Stimulated activated CD4-positive, alpha-beta T cell treated with anti-CD3 and anti-CD28 coated beads, Interleukin-12 subunit alpha, Interleukin-12 subunit beta, amount 100 ng/mL, for 4 hours (primary cell): ENCODE data around the gene CORIN.
"Not testable (repeated sequence)": the region's sequence is repeated elsewhere in the genome, so short reads cannot be mapped to it uniquely, and the experiment has no call there.

Experiments
- DNase-seq: peaks from one replicate; pipeline ENCODE4 v3.0.0-alpha.2; 2020

Gene CORIN

DNA sequence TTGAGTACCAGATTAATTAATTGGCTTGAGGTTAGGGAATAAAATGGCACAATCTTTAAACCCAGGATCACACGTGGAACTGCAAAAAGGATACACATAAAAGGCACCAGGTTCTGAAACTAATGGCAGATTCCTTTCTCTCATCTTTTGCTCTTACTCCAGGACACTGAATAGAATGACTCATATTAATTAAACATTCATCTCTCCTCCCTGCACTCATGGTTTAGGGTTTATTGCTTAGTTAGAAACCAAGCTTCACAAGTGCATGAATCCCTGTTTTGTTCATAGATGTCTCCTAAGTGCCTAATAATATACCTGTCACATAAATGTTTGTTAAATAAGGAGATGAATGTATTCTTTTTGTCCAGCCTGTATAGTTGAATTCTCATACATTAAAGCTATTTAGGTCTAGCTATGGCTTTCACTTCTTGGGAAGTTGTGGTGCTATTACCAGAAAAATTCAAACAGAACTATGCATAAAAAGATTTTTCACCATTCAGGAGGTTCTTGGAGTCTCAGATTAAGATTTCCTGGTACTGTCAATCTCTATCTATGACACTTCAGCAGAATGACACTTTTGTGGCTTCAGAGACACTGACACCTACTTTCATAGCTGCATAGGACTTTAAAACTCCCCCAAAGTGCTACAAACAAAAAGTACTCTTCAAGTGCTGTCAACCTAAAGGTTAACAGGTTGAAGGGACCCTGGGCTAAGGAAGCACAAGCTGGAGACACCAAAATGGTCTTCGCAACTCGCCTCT, 7.4 kb downstream of the CORIN start:
- DNase-seq, result no peak

DNA sequence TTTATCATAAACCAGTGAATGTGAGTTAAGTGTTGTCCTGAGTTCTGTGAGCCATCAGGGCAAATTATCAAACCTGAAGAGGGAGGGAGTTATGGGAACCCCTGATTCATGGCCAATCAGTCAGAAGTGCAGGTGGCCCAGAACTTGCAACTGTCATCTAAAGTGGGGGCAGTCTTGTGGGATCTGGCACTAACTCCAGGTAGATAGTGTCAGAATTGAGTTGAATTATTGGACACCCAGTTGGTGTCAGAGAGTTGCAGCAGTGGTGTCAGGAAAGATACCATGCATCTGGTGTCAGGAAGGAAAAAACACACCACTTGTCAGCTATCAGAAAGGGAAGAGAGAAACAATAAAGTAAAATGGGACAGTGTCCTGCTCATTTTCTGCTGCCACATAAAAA, 8.4 kb downstream of the CORIN start:
- DNase-seq, result no peak

DNA sequence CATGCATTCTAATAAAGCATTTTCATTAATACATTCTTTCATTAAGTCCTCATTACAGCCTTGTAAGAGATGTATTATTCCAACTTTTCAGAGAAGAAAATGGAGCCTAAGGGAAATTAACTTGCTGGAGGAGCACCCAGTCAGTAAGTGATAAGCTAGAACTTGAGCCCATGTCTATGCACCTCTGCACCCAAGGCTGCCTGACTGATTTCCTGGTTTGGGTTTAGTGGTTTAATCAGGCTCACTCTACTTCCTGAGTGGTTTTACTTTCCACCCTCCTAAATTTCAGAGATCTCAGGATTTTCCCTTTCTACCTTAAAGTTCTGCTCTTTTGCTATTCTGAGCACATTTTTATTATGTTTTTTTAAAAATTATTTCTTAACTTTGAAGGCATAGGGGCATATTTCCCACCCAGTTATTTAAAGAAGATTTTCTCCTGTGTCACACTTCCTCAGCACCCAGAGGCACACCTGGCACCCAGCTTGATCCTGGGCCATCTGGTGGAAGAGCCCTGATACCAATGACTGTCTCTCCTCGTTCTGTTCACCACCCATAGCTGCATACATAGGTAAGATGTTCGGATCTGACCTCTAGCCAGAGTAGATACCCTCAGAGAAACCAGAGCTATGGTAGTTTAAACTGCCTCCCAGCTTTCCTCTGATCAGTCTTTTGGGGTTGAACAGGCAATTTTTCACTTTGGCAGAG, 10.4 kb downstream of the CORIN start:
- no peak for DNase-seq

DNA sequence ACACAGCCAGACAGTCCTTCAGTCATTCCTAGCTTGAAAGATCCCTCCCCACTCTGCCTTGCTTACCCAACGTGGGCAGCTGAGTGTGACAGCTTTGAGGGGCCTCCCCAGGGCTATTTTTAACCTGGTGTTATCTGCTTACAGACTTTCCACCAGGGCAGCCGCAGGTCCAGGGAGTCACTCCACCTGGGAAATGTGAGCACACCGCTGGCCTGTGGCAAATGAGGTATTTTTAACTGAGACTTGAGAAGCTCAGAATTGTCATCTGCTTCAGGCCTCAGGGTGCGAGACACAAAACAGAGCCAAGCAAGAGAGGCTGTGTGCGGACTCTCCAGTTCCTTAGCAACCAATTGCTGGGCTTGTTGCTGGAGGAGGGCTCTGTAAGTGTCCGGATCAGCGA, 13.0 kb downstream of the CORIN start:
- no peak for DNase-seq

DNA sequence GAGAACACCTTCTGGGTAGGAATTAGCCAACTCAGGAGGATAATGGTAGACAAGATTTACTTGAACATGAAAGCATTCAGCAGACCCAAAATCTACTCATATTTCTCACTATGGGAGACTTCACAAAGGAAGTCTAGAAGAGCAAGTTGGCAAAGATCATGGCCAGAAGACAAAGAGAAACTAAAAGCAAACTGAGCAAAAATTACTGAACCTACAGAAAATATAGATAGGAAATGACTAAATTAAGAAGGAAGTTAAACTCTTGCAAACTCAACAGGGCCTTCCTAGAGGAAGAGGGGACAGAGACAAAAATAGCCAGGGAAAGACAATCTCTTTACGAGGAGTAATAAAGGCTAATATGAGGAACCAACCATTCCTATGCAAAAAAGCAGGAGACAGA, 18.7 kb downstream of the CORIN start:
- no peak for DNase-seq

- DNase-seq, result no peak
Observed at GRCh38 chr4:47817275-47817674, 20.6 kb downstream of the CORIN start.

DNA sequence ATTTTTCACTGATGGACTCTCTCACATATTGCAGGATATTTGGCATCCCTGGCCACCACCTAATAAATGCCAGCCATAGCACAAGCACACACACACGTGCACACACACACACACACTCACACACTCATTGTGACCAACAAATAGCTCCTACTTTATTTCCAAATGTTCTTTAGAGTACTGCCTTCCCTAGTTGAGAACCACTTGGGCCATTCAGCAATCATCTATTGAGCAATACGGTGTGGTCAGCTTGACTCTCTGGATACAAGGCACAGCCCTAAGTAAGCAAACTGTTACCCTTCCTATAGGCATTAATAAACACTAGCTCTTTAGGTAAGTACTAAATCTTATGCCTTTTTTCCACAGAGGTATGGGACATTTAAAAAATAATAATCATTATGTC, 21.1 kb downstream of the CORIN start:
- DNase-seq, result no peak

- DNase-seq, result no peak
Observed at GRCh38 chr4:47814618-47815295, 23.1 kb downstream of the CORIN start.

DNA sequence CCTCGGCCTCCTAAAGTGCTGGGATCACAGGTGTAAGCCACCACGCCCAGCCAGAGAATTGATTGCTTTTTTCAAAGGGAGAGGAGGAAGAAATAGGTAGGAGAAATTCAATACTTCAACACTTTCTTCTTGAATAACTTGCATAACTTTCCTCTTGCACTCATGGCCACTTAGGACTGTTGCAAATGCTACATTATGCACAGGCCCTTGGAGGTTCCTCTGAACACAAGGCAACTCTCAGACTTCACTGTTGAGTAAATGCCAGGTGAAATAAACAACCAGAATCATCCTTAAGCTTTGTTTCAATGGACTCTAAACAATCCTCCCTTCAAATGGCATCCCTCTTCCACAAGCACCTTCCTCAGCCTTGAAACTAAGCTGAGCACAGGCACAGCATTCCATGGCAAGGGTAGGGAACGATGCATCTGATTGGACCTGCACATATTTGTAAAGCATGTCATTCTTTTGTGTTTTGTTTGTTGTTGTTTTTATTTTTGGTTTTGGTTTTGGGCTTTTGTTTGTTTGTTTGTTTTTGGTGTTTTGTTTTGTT, 28.1 kb downstream of the CORIN start:
- DNase-seq, result no peak

DNA sequence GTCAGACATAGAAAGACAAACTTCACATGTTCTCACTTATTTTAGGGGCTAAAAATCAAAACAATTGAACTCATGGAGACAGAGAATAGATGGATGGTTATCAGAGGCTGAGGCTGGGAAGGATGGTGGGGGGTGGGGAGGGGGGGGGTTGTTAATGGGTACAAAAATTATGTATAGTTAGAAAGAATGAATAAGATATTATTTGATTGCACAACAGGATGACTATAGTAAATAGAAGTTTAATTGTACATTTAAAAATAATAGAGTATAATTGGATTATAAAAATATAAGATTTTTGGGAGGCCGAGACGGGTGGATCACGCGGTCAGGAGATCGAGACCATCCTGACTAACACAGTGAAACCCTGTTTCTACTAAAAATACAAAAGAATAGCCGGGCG, 33.3 kb downstream of the CORIN start:
- DNase-seq, result no peak

DNA sequence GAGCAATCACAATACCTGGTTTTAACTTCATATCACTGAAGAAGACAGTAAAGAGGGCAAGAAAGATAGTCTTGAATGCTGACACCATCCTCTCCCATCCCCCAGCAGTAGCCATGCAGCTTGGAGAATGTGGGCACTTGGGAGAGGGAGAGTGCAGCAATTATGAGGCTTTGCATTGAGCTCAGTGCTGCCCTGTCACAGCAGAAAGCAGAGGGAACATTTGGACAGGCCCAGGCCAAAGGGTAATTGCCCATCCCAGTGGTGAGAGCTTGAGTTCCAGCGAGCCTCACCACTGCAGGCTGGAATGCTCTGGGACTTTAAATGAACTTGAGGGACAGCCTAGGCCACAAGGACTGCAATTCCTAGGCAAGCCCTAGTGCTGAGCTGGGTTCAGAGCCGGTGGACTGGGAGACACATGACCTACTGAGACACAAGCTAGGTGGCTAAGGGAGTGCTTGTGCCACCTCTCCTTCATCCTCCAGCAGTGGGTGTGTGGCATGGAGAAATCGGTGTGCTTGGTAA, 36.3 kb downstream of the CORIN start:
- DNase-seq, result no peak

- DNase-seq, result no peak
Observed at GRCh38 chr4:47798165-47798564, 39.7 kb downstream of the CORIN start.

DNA sequence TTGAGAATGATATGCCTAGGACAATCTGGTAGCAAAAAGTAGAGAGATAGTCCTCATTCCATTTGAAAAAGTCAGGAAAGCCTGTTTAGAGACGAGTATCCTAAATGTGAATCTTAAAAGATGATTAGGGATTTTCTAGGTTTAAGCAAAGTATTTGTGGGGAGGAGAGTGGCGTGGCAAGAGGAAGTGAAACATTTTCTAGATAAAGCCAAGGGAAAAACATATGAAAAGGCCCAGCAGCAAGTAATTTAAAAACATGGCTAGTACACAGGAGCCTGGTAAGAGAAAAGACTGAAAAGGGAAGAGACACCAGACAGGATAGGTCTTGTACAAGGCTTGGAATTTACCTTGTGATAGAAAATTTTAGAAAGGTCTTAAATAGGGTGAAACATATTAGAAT, 45.9 kb downstream of the CORIN start:
- no peak for DNase-seq

GRCh38 chr4:47790105-47790504, 47.8 kb downstream of the CORIN start:
- DNase-seq, result no peak

DNA sequence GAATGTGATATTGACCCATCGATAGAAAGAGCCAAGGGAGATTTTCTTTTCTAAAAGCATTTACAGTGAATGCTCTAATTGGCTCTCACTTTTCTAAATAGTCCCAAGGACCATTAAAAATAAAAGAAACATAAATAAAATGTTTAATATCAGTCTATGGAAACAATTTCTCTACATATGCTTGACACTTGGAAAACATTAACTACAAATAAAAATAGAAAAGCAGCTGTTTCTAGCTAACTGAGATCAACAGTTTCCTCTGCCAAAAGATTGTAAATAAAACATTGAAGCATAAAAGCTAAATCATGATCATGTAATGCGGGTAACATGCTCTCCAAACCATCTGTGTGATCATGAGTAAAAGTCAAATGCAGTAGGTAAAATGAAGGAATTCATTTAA, 49.7 kb downstream of the CORIN start:
- no peak for DNase-seq

- DNase-seq, result no peak
Observed at GRCh38 chr4:47786958-47787370, 50.9 kb downstream of the CORIN start.

- no peak for DNase-seq
Observed at GRCh38 chr4:47785153-47785552, 52.7 kb downstream of the CORIN start.

DNA sequence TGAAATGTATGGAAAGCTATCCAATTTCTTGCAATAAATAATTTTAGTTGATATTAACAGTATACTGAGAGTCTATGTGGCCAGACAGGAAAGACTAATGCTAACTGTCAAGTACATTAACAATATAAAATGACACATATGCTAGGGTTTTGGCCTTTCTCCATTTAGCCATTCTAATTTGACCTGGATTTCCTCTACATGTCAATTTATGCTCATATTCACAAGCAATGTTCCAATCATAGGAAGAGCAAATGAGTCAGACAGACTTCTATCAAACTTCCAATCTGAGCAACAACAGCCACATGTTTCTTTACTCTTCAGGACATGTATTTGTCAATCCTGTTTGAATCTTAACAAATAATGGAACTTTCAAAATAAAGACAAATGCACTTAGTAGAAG, 53.6 kb downstream of the CORIN start:
- no peak for DNase-seq

DNA sequence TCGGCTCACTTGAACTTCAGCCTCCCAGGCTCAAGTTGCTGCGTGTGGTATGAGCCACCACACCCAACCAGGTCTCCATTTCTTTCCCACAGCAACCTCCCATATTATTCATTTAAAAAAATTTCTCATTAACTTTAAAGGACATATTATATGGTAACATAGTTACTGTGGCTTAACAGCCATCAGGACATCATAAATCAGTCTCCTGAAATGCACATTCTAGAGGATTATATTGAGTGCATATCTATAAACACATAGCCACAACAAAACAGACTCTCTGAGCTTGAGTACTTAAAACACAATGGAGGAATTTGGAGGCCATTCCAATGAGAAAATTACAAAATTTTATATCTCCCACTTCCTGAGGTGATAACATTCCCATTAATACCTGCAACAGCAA, 61.5 kb downstream of the CORIN start:
- no peak for DNase-seq

- no peak for DNase-seq
Observed at GRCh38 chr4:47774079-47774478, 63.8 kb downstream of the CORIN start.

DNA sequence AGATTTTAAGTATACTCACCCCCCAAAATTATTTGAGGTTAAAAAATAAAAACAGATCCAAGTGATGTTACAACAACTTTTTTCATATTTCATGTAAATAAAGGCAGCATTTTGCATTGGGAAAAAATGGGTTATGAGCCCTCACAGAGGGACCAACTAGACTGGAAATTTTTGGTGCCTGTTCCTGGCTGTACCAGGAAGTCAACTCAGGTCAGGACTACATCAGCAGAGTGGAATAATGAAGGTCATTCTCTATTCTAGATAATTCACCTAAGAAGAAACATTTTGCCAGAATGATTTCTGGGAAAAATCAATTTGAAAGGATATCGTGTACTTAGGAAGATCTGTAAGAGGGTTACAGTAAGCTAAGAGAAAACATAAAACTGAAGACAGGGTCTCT, 66.8 kb downstream of the CORIN start:
- DNase-seq, result no peak

GRCh38 chr4:47767956-47768355, 69.9 kb downstream of the CORIN start:
- DNase-seq, result not testable (repeated sequence)

- no peak for DNase-seq
Observed at GRCh38 chr4:47763279-47763678, 74.6 kb downstream of the CORIN start.
